ENCODE results near the gene GATD1.

DNA sequence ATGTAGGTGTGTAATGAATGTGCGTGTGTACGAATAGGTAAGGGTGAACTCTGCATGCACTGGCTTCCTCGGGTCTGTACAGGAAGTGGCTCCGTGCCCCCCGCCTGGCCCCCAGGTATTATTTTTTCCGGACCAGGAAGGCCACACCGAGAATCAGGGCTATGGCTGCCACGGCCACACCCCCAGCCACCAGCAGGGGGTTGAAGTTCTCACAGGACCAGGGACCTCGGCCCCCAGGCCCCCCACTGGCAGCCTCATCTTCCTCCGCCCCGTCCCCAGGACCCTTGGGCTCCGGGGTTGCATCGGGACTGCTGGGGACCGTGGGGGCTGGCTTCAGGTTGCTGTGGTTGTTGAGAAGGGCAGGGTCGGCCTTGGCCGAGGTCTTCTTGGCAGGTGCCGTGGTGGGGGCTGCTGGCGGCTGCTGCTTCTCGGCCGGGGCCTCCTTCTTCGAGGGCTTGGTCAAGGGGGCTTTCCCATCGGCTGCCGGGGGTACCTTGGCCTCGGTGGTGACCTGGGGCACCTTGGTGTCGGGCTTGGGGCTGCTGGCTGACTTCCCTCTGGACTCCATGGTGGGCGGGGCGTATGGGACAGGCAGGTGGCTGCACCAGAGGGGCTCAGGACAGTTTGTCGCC lies 10.8 kb upstream of the GATD1 start:
- TF ChIP-seq RAD21 (IDR thresholded peaks at IDR 0.05; ENCODE audit: low read depth) (no peak), EP300 (IDR thresholded peaks at IDR 0.05; ENCODE audit: borderline replicate concordance) (no peak)
- TF ChIP-seq, protein P1, sequence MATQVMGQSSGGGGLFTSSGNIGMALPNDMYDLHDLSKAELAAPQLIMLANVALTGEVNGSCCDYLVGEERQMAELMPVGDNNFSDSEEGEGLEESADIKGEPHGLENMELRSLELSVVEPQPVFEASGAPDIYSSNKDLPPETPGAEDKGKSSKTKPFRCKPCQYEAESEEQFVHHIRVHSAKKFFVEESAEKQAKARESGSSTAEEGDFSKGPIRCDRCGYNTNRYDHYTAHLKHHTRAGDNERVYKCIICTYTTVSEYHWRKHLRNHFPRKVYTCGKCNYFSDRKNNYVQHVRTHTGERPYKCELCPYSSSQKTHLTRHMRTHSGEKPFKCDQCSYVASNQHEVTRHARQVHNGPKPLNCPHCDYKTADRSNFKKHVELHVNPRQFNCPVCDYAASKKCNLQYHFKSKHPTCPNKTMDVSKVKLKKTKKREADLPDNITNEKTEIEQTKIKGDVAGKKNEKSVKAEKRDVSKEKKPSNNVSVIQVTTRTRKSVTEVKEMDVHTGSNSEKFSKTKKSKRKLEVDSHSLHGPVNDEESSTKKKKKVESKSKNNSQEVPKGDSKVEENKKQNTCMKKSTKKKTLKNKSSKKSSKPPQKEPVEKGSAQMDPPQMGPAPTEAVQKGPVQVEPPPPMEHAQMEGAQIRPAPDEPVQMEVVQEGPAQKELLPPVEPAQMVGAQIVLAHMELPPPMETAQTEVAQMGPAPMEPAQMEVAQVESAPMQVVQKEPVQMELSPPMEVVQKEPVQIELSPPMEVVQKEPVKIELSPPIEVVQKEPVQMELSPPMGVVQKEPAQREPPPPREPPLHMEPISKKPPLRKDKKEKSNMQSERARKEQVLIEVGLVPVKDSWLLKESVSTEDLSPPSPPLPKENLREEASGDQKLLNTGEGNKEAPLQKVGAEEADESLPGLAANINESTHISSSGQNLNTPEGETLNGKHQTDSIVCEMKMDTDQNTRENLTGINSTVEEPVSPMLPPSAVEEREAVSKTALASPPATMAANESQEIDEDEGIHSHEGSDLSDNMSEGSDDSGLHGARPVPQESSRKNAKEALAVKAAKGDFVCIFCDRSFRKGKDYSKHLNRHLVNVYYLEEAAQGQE (IDR thresholded peaks at IDR 0.05; ENCODE audit: low read depth): no peak
- TF ChIP-seq, protein P2, sequence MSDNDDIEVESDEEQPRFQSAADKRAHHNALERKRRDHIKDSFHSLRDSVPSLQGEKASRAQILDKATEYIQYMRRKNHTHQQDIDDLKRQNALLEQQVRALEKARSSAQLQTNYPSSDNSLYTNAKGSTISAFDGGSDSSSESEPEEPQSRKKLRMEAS (IDR thresholded peaks at IDR 0.05): no peak
